HG03025 (cell line): ENCODE results near the gene MEMO1.
"Not testable (repeated sequence)": the region's sequence is repeated elsewhere in the genome, so short reads cannot be mapped to it uniquely, and the experiment has no call there.

Source experiments
- ATAC-seq: cut with Tn5 transposase; IDR thresholded peaks from one replicate; pipeline ENCODE4 v1.9.1; 2021; ENCODE audit warnings: mild to moderate bottlenecking, moderate library complexity; ENCODE audit not compliant: unreplicated experiment, low FRiP score

Gene MEMO1

DNA sequence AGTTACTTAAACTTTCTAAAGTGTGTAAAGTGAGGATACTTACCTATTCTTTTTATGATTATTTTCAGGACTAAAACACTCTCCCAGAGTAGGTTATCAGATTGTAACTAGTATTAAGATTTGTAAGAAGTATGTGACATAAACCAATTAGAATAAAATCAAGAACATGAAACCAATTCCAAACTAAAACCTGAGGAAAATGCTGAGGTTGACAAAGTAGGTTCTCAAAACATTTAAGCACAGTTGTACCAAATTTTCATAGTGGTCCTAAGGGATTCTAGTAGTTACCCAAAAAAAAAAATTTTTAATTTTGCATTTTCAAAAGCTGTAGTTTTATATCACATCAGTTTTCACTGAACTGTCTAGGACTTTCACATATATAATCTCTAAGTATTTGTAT lies 157.3 kb downstream of the MEMO1 start:
- no peak for ATAC-seq

DNA sequence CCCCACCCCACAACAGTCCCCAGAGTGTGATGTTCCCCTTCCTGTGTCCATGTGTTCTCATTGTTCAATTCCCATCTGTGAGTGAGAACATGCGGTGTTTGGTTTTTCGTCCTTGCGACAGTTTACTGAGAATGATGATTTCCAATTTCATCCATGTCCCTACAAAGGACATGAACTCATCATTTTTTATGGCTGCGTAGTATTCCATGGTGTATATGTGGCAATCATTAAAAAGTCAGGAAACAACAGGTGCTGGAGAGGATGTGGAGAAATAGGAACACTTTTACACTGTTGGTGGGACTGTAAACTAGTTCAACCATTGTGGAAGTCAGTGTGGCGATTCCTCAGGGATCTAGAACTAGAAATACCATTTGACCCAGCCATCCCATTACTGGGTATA lies 168.7 kb downstream of the MEMO1 start:
- ATAC-seq, result not testable (repeated sequence)

DNA sequence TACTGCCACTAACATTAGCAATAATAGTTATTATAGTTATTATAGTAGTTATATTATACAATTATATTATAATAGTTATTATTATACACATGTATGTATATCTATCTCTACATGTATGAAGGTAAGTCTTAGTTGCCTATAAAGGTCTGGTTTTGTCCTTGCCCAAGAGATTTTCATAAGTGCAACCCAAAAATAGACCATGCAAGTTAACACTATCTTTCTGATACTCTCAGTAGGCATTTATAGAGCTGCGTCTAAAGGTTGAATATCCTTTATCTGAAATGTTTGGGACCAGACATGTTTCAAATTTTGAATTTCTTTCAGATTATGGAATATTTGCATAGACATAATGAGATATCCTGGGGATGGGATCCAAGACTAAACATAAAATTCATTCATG lies 175.4 kb downstream of the MEMO1 start:
- ATAC-seq, result no peak

DNA sequence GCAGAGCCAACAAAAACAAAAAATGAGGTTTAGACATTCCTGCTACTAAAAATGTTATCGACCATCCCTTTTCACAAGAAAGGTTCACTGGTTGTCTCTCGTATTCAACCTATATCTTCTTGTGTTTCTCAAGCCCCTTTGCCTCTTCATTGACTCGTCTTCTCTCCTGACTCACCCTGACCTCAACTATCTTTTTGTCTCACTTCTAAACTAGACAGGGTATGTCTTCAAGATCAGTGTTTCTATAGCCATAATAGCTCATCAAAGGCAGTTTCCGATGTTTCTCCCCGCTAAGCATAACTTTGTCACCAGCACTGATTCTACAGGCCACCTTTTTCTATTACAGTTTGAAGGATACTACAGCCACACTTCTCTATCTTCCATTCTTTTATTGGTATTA lies 178.4 kb downstream of the MEMO1 start:
- no peak for ATAC-seq

DNA sequence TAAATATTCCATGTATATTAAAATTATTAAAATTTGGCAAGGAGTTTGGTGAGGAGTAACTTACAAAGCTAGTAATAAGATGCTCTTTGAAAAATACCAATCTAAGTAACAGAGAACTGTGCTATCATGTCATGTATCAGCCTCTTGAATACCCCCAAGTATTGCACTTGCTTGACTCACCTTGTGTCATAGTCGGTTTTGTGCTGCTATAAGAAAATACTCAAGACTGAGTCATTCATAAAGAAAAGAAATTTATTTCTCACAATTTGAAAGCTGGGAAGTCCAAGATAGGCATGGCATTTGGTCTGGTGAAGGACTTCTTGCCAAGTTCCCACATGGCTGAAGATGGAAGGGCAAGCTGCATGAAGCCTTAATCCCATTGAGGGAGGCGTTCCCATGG lies 179.2 kb downstream of the MEMO1 start:
- ATAC-seq, result no peak

DNA sequence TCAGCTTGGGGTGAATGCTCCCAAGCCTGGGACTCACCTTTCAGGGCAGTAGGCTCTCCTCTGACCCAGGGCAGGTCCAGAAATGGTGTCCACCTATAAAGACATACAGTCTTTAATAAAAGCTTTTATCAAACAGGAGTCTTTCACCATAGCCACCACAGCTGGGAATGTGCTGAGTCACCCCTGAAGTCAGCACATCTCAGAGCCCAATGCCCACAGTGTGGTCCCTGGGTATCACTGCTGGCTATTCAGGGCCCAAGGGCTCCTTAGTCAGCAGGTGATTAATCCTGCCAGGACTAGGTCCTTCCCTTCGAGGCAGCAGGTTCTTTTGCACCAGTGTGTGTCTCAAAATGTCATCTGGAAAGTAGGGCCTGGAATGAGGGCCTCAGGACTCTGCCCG lies 181.9 kb downstream of the MEMO1 start:
- no peak for ATAC-seq

DNA sequence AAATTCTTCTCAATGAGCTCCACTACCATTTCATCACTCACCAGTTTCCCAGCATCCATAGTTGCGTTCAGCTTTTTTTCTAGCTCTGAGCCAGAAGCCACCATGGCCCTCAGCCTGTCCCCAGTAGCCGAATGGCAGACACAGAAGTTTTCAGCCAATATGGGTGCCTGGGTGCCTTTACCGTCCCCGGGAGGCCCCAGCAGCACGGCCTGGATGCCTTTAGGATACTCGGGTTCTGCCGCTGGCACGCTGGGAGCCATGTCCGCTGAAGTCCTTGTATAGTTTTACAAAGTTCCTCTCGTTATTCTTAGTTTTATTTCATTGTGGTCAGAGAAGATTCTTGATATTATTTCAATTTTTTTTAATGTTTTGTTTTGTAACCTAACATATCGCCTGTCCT lies 187.2 kb downstream of the MEMO1 start:
- no peak for ATAC-seq

DNA sequence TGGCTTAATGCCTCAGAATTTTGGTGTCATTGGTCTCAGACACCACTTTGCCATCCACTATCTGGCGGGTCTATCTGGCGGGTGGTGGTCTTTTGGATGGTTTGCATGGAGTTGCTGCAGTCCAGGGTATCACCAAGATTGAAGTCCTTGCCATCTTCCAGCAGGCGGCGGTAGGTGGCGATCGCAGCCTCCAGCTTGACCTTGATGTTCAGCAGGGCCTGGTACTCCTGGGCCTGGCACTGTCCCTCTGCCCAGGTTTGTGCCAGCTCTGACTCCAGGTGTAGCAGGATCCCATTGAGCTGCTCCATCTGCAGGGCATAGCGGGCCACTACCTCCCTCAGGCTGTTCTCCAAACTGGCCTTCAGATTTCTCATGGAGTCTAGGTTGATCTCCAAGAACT lies 188.2 kb downstream of the MEMO1 start:
- no peak for ATAC-seq
